CD4-positive, alpha-beta T cell treated with Interleukin-17A for 1 hour (primary cell): ENCODE data around the gene GOLGA6D.
"Not testable (repeated sequence)": the region's sequence is repeated elsewhere in the genome, so short reads cannot be mapped to it uniquely, and the experiment has no call there.

Source experiments
- DNase-seq: peaks from one replicate; pipeline ENCODE4 v3.0.0-alpha.2; 2020

GOLGA6D gene

DNA sequence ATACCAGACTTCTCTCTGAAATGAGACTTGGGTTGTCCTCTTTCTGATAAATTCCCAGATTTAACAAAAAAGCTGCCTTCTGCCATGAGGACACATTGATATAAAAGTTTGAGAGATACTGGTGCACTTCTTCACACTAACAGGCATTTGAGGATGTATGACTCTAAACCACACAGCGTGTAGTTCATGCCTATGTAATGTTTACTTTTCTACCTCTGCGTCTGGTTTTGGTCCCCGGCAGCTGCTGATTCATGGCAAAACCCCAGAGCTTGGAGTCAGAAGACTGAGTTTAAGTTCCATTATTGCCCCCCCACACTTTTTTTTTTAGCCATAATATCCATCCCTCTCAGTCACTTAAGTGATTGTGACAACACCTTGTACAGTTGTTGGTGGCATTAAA lies 1.5 kb downstream of the GOLGA6D start:
- DNase-seq = not testable (repeated sequence)

DNA sequence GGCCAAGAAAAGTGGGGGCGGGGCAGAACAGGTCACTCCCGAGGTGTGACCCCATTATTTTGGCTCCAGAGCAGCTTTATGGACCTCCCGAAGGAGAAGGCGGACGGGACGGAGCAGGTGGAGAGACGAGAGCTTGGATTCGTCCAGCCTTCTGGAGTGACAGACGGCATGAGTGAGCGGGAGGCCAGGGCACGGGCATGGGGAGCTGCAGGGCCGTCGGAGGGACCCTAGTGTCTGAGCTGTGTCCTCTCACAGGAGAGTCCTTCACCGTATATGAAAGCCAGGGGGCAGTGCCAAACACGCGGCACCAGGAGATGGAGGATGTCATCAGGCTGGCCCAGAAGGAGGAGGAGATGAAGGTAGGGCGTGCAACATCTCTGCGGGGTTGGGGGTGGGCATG lies 11.0 kb downstream of the GOLGA6D start:
- DNase-seq = not testable (repeated sequence)

DNA sequence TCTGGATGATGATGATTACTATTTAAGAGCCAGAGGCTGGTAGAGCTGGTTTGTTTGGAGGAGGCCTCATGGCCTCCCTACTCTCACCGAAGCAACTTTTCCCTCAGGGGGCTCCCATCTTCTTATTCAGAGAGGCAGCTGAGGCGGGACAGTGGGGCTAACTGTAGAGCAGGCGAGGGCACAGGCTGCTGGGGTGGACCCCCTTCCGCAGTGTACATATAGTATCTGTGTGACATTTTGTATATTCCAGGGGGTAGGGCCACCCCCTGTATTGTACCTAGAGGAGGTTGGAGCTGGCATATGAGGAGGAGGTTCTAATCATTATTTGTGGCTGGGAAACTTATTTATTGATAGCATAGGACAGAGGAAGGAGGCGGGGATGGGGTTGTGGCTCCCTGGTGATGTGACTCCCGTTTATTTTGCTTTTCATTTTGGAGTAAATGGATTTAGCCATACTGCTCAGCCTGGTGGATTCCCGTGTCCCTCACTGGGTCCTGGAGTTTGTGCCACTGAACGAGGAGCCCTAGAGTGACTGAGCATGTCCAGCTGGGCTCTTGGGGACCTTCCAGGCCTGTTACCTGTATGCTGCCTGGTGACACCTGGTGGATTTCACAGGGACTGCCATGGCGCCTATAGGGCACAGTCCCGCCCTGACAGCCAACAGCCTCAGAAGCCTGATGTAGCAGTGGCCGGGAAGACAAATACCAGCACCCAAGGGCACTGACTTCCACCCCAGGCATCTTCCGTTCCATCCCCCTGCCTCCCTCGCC lies 16.1 kb downstream of the GOLGA6D start:
- not testable (repeated sequence) for DNase-seq

DNA sequence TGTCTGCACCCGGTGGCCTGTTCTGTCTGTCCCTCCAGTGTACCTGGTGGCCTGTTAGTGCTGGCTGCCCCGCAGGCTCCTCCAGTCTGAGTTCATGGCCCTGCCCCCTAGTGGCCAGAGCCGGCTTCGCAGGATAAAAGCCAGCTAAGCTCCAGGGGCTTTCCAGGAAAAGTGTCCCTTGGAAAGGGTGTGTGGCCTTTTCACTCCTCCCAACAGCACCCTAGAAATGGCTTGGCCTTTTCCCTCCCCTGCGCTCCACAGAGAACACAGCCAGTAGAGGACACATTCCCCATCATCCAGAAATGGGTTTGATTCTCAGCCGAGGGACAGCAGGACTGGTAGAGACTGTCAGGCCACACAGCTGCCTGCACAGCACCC lies 16.7 kb downstream of the GOLGA6D start:
- DNase-seq = peak; percentile 65

DNA sequence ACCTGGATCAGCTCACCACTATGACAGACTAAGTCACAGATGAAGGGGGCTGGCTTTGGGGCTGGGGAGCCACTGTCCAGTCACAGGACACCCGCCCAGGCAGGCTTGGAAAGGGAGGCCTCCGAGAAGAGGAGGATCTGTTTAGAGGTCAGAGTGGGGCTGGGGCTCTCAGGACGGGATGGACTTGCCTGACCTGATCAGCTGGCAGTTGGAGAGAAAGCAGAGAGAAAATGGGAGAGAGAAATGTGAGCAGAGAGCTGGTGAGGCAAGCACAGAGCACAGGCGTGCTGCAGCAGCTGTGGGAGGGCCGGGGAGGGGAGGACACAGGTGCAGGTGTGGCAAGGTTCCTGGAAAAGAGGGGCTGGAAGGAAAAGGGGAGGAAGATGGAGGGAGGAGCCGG lies 17.4 kb downstream of the GOLGA6D start:
- not testable (repeated sequence) for DNase-seq

DNA sequence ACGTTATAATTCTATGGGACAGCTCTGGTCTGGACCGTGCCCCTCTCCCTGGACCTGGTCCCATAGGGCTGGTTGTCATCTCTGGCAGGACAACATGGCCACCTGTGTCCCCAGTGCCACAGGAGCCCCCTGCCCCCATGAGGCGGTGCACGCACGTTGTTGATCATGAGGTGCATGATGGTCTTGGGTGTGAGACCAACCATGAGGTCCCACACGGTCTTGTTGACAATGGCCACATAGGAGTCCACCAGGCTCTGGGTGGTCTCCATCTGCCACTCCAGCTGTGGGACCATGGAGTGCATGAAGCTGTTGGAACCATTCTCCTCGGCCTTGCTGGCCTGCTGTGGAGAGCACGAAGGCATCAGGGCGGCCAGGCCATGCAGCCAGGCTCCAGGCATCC lies 19.7 kb downstream of the GOLGA6D start:
- no peak for DNase-seq

DNA sequence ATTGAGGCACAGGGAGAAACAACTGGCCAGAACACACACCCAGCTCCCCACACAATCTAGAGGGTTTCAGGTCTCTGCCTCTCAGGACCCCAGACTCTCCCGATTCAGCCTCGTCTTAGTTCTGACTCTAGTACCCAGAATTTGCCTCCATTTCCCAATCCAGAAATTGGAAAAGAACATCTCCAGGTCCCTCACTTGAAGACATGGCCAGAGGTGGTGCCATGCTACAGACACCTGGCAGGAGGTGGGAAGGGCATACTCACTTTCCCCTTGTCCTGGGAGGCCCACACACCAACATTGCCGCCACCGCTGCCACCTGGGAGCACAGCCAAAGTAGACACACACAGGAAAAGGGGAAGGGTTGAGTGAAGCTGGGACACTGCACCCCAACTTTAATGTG lies 20.1 kb downstream of the GOLGA6D start:
- DNase-seq = not testable (repeated sequence)

DNA sequence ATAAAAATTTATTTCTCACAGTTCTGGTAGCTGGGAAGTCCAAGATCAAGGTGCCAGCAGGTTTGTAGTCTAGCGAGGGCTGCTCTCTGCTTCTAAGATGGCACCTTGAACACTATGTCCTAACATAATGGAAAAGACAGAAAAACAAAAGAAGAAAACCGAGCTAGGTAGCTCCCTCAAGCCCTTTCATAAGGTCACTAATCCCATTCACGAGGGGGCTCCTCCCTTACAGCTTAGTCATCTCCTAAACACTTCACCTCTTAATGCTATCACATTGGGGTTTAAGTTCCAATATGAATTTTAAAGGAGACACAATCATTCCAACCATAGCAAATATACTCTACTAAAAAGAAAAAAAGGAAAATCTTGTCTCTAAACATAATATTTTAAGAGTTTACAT lies 23.6 kb downstream of the GOLGA6D start:
- no peak for DNase-seq

DNA sequence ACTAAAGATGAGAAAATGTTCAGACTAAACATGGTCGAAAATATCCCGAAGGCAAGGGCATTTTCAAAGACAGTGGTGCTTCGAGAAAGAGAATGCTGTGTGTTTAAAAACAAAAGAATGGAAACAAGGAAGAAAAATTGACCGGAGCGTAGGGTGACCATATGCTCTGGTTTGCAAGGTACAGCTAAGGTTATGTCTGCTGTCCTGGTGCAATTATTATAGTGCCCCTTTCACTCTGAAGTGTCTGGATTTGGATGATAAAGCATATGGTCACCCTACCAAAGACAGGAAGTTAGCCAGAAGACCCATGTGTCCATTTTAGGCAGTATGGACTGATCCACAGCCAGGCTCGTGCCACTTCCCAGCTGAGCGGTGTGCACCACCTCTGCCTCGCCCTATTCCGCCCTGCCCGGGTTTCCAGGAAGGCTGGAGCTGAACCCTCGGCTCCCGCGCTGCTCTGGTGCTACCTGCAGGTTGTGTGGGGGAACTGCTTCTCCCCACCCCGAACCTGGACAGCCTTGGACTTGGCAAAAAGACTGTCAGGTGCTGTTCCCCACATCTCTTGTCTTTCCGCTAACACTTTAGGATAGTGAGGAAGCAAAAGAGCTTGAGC lies 25.2 kb downstream of the GOLGA6D start:
- no peak for DNase-seq

DNA sequence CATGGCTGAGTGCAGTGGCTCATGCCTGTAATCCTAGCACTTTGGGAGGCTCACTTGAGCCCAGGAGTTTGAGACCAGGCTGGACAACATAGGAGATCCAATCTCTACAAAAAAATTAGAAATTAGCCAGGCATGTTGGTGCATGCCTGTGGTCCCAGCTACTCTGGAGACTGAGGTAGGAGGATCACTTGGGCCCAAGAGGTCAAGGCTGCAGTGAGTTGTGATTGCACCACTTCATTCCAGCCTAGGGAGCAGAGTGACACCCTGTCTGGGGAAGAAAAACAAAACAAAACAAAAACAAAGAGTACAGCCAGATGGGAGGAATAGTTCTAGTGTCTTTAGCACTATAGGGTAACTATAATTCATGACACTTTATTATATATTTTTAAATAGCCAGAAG lies 27.1 kb downstream of the GOLGA6D start:
- DNase-seq = no peak

DNA sequence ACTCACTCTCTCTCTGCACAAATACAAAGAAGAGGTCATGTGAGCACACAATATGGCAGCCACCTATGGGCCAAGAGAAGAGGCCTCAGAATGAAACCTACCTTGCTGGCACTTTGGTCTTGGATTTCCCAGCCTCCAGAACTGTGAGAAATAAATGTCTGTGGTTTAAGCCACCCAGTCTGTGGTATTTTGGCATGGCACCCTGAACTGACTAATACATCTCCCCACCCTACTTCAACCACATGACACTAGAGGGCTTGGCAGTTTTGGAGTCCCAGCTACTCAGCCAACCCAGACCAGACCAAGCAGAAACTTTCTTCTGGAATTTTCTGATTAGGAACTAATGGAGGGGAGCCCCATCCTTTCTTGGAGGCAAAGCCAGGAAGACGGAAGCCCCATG lies 29.9 kb downstream of the GOLGA6D start:
- not testable (repeated sequence) for DNase-seq

DNA sequence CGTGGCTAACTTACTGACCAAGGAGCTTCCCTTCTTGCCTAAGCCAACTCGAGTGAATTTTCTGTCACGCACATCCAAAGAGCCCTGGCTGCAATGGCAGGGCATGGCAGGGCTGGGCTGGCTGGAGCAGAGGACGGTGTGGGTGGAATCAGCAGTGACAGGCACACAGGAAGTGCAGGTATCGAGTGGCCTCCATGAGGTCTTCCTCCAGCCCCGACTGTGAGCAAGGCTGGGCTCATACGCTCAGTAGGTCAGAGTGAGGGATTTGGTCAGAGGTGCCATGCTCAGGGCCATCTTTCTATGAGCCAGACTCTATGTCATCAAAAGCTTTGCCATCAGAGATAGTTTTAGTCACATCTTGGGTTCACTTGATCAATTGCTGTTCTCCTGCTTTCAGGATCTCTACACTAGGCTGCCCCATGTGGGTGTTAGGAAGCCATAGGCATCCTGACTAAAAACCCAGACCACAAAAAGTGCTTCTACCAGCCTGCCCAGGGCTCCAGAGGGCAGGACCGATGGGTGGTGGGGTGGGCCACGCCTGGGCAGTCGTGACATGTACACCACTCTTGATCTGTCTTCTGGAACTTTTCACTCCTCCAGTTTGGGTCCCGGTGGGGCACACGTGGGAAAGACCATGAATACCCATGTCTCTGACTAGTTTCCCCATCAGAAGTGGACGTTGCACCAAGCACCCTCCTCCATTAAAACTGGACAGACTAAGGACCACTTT lies 30.6 kb downstream of the GOLGA6D start:
- DNase-seq = no peak

DNA sequence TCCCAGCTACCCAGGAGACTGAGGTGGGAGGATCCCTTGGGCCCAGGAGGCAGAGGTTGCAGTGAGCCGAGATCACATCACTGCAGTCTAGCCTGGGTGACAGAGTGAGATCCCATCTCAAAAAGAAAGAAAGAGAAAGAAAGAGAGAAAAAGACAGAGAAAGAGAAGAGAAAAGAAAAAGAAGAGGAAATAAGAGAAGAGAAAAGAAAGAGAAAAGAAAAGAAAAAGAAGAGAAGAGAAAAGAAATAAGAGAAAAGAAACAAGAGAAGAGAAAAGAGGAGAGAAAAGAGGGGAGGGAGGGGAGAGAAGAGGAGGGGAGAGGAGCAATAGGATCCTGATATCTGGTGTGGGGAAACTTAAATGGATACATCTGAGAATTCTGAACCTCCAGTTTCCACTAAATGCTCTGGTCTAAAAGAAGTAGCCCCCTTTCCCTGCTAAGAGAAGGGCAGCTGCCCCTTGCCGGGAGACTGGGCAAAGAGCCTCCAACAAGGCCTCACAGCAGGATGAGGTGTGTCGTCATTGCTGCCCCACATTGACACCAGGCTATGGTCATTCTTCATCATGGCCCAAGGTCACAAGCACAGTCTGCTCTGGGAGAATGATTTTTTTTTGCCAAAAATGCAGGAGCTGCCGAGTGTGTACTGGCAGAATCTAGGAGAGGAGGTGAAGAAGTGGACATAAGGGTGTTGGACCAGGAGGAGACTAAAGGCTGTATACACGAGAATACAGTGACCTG lies 32.1 kb downstream of the GOLGA6D start:
- no peak for DNase-seq

DNA sequence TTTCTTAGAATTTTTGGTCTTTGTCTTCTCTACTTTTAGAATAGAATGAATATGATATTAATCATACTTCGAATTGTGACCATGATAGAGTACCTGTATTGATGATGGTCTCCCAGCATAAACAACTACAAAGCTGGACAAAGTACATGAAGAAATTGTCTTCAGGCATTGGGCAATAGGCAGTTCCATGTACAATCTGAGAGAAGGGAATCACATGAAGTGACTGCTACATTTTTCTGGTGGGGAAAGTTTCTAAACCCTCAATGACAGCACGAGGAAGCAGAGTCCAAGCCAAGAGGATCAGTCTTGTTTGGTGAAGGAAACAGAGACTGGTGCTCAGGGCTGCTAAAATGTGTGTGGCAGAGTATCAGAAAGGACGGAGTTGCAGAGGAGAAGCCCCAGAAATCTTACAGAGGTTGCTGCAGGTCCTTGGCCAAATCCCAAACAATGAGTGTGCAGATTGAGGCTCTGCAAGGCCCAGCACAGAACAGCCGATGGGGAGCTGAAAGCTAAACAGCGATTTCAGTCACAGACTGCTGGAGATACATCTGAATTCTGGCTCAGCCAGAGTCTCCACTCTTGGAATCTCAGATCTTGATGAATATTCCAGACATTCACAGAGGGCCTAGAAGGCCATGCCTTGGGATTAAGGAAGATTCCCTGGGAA lies 36.7 kb downstream of the GOLGA6D start:
- DNase-seq = not testable (repeated sequence)

DNA sequence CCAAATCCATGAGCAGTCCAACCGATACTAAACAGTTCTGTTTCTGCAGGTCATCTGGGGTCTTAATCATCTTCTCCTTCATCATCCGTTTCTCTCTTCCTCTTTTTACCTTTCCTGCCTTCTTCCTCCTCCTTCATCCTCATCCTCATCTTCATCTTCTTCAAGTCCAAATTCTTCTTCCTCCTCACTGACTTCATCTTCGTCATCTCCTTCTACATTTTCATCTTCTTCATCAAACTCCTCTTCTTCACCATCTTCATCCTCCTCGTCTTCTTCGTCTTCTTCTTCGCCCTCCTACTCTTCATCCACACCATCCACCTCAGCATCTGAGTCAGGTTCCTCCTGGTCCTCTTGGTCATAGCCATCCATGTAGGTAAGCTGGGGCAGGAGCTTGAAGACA lies 39.1 kb downstream of the GOLGA6D start:
- no peak for DNase-seq

DNA sequence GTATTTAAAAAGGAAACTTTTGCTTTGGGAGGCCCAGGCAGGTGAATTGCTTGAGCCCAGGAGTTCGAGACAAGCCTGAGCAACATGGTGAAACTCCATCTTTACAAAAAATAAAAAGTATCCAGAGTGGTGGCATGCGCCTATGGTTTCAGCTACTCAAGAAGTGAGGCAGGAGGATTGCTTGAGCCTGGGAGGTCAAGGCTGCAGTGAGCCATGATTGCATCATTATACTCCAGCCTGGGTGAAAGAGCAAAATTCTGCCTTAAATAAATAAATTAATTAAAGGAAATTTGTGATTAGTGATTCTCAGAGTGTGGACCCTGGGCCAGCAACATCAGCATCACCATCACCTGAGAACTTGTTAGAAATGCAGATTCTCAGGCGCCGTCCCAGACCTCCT lies 43.3 kb downstream of the GOLGA6D start:
- no peak for DNase-seq

DNA sequence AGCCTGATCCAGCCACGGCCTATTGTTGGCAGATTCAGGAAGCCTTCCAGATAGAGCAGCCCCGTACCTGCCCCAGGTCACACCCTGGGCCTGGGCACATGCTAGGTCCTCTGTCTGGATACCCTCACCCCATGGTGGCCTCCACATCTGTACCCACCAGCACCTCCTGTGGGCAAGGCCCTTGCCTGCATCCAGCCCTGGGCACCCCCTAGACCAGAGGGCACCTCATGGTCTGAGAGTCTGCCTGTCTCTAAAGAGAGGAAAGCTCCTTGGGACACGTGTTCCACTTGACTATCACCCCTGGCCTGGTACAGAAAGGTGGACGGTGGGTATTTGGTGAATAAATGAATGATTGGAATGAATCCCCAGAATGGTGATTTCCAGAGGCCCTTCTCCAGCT lies 44.4 kb downstream of the GOLGA6D start:
- DNase-seq = no peak

DNA sequence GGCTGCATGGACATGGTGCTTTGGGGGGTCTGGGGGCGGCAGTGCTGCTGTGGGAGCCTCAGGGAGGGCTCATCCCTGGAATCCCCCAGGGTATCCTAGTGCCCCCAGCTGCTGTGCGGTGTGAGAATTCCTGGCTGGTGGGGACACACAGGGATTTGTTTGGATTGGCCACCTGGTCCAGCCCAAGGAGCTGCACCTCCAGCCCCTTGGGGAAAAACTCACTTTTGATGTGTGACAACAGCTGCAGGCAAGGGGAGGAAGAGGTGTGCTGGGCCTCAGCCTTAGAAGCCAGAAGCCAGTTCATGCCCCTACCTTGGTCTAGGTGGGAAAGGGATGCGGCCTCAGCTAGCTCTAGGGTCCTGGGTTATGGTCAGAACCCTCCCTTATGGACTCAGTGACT lies 44.9 kb downstream of the GOLGA6D start:
- DNase-seq = no peak

DNA sequence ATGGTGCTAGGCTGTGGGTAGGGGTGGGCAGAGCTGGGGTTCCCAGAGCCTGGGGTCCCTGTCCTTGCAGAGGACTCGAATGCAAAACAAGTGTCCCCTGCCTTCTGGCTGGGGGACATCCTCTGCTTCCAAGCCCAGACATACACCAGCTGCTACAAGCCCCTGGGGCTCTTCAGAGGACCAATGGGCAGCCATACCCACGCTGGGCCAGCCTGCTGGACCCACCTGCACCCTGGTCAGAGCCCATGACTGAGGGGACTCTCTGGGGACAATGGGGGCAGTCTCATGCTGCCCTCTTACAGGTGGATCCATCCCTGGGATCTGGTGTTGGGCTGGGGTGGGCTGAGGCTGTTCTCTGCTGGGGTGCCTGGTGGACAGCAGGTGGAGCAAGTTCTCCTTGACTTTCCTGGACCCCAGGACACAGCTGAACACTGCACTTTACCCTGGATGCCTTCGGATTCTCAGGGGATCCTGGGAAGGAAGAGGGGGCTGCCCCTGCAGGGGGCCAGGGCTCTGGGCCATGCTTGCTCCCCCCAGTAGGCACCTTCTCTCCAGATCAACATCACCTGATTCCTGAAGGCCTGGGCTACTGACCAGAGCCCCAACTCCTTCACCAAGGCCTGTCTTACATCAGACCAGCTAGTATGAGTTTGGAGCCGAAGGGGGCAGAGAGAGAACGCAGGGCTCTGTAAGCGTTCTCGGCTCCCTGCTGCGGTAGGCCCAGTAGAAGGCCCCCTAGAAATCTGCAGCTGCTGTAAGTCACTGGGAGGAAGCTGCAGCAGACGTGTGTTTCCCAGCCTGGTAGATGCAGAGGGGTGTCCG lies 46.1 kb downstream of the GOLGA6D start:
- DNase-seq = no peak

DNA sequence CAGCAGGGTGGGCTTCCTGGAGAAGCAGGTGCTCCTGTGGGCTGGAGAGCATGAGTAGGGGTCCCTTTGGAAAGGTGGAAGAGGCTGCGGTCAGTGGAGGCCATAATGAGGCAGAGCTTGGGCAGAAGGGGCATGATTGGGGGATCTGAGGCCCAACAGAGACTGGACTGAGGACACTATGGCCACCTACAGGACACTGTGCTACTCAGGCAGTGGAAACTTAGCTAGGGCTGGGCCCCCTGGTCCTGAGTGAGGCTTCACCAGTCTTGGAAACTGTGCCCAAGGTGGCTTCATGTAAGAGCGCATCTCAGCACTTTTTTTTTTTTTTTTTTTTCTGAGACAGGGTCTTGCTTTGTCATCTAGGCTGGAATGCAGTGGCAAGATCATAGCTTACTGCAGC lies 46.9 kb downstream of the GOLGA6D start:
- no peak for DNase-seq

DNA sequence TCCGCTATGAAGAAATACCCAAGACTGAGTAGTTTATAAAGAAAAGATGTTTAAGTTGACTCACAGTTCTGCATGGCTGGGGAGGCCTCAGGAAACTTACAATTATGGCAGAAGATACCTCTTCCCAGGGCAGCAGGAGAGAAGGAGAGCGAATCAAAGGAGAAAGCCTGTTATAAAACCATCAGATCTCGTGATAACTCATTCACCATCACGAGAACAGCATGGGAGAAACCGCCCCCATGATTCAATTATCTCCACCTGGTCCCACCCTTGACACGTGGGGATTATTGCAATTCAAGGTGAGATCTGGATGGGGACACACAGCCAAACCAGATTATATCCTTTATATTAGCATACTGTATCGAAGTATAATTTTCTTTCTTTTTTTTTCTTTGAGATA lies 49.5 kb downstream of the GOLGA6D start:
- not testable (repeated sequence) for DNase-seq
